ENCODE results near the gene VPS51.

GRCh38 chr11:65065851-65066250, 30.2 kb upstream of the VPS51 start:
- TF ChIP-seq POLR2AphosphoS5 (IDR thresholded peaks at IDR 0.05; ENCODE audit: low read depth, low read length) (no peak), REST (IDR thresholded peaks at IDR 0.05; ENCODE audit: insufficient read depth in 1 of 2, low read depth in 2 of 2, low read length in 2 of 2) (no peak), TAF1 (IDR thresholded peaks at IDR 0.05; ENCODE audit: borderline replicate concordance, insufficient read depth, low read length) (no peak), SIN3A (IDR thresholded peaks at IDR 0.05; ENCODE audit: borderline replicate concordance, insufficient read depth, low read length) (no peak), FOXP2 (optimal IDR thresholded peaks at IDR 0.05; ENCODE audit: borderline replicate concordance, extremely low read depth, extremely low read length, insufficient read depth) (no peak)
